ENCODE results near the gene ALPP. TPM values are rescaled to one million over a fixed set of nuclear protein-coding genes. Genes with fewer than 3 reads are reported as not detected.
"Not testable (repeated sequence)": the region's sequence is repeated elsewhere in the genome, so short reads cannot be mapped to it uniquely, and the experiment has no call there.

Gene ALPP
- total RNA-seq, 4 donors from 2014 or later = not detected

DNA sequence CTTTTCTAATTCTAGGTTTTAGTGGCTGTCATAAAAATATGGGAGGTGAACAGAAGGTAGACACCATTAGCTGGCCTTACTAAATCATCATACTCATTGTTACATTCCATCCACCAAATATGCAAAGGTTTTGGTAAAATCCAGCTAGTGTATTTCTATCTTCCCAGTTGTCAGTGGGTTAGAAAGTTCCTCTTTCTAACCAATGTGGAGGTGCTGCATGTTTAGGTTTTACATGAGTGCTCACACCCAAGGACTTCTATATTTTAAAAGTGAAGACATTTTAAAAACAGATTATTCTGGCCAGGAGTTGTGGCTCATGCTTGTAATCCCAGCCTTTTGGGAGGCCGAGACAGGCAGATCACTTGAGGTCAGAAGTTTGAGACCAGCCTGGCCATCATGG, 5.9 kb downstream of the ALPP start:
- Histone ChIP-seq H3K4me1 (peaks cover 29% of the 10 kb centered on the region), H3K27me3 (peaks cover 91% of the 10 kb centered on the region), H3K4me3 (no peak overlapping the region), H3K9me3 (no peaks in the 10 kb centered on the region), H3K36me3 (no peaks in the 10 kb centered on the region), H3K27ac (no peak overlapping the region)
- WGBS = 93% methylated on average over 1 of the region's 1 CpG
- no peak for TF ChIP-seq EP300 (IDR thresholded peaks at IDR 0.05)
- TF ChIP-seq POLR2A (IDR thresholded peaks at IDR 0.05) = no peak
- no peak for TF ChIP-seq POLR2AphosphoS5 (IDR thresholded peaks at IDR 0.05)
- TF ChIP-seq, protein P1, sequence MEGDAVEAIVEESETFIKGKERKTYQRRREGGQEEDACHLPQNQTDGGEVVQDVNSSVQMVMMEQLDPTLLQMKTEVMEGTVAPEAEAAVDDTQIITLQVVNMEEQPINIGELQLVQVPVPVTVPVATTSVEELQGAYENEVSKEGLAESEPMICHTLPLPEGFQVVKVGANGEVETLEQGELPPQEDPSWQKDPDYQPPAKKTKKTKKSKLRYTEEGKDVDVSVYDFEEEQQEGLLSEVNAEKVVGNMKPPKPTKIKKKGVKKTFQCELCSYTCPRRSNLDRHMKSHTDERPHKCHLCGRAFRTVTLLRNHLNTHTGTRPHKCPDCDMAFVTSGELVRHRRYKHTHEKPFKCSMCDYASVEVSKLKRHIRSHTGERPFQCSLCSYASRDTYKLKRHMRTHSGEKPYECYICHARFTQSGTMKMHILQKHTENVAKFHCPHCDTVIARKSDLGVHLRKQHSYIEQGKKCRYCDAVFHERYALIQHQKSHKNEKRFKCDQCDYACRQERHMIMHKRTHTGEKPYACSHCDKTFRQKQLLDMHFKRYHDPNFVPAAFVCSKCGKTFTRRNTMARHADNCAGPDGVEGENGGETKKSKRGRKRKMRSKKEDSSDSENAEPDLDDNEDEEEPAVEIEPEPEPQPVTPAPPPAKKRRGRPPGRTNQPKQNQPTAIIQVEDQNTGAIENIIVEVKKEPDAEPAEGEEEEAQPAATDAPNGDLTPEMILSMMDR (IDR thresholded peaks at IDR 0.05) = no peak
- DNase-seq (ENCODE audit: low spot score in 2 of 2) = no peak

DNA sequence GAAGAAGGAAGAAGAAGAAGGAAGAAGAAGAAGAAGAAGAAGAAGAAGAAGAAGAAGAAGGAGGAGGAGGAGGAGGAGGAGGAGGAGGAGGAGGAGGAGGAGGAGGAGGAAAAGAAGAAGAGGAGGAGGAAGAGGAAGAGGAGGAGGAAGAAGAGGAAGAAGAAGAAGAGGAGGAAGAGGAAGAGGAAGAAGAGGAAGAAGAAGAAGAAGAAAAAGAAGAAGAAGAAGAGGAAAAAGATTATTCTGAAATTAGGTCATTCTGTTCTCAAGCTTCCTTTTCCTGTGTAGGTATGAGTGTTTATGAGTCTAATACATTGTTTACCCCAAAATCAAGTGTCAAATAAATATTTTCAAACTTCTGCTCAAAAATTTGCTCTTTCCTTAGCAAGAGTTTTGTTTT, 6.5 kb downstream of the ALPP start:
- not testable (repeated sequence) for H3K4me3 ChIP-seq; H3K9me3 ChIP-seq; DNase-seq (ENCODE audit: low spot score in 2 of 2); H3K36me3 ChIP-seq; H3K27ac ChIP-seq
- Histone ChIP-seq H3K4me1 (peaks cover 29% of the 10 kb centered on the region), H3K27me3 (peaks cover 92% of the 10 kb centered on the region)

DNA sequence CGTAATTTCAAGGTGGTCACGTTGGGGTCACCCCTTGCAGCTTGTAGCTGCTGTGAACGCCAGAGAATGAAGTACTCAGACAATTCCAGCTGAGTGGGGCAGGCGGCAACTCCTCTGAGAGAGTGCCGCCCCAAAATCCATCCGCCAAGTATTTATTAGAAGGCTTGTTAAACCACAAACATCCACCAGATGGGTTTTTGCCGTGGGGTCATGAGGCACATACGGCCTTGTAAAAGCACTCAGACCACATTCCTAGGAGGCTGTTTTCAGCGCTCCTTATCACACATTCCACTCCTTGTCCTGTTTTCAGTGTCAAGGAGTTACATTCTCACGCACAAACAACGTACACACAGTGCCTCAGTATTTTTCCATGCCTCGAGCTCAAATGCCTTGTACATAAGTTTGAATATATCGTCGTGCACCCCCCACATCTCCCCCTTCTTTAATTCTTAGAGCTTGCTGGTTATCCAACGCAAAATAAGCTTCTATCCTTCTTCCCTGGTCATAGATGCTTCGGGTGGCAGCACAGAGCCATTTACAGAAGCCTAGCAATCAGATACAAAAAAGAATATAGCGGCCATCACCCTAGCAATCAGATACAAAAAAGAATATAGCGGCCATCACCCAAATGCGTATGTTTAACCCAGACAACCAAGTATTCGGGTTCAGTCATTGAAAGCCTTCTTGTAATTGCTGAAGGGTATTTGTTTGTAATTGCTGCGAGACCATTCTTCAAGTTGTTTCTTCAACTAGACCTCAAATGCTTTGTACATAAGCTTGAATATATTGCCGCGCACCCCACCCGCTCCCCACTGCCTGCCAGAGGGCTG, 7.3 kb downstream of the ALPP start:
- Histone ChIP-seq H3K4me3 (peak overlapping the region; percentile 20), H3K4me1 (peaks cover 29% of the 10 kb centered on the region), H3K36me3 (no peaks in the 10 kb centered on the region), H3K27ac (no peak overlapping the region), H3K9me3 (no peaks in the 10 kb centered on the region), H3K27me3 (peaks cover 93% of the 10 kb centered on the region)
- WGBS = 11% methylated on average over 24 of the region's 24 CpGs
- TF ChIP-seq, protein P1 (IDR thresholded peaks at IDR 0.05) = no peak
- no peak for TF ChIP-seq POLR2A (IDR thresholded peaks at IDR 0.05)
- TF ChIP-seq EP300 (IDR thresholded peaks at IDR 0.05) = no peak
- no peak for TF ChIP-seq POLR2AphosphoS5 (IDR thresholded peaks at IDR 0.05)
- DNase-seq (ENCODE audit: low spot score in 2 of 2) = no peak

DNA sequence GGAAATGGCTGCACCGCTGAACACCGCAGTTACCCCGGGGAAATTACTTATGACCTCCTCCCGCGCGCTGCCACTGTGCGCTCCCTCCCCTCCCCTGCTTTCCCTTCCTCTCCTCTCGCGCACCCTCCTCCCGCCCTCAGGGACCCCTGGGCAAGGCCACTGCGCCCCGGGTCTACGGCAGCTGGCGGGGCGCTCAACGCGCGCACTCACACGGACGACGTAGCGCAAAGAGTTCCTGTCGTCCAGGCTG, 7.9 kb downstream of the ALPP start:
- no peak for DNase-seq (ENCODE audit: low spot score in 2 of 2)
- Histone ChIP-seq H3K27ac (no peak overlapping the region), H3K27me3 (peaks cover 94% of the 10 kb centered on the region), H3K9me3 (no peaks in the 10 kb centered on the region), H3K4me1 (peaks cover 29% of the 10 kb centered on the region), H3K4me3 (peak overlapping the region; percentile 20), H3K36me3 (no peaks in the 10 kb centered on the region)
- TF ChIP-seq EP300 (IDR thresholded peaks at IDR 0.05) (no peak), POLR2AphosphoS5 (IDR thresholded peaks at IDR 0.05) (no peak), POLR2A (IDR thresholded peaks at IDR 0.05) (no peak)
- TF ChIP-seq, protein P1 (IDR thresholded peaks at IDR 0.05) = no peak
- 14% methylated on average over 23 of the region's 23 CpGs for WGBS

DNA sequence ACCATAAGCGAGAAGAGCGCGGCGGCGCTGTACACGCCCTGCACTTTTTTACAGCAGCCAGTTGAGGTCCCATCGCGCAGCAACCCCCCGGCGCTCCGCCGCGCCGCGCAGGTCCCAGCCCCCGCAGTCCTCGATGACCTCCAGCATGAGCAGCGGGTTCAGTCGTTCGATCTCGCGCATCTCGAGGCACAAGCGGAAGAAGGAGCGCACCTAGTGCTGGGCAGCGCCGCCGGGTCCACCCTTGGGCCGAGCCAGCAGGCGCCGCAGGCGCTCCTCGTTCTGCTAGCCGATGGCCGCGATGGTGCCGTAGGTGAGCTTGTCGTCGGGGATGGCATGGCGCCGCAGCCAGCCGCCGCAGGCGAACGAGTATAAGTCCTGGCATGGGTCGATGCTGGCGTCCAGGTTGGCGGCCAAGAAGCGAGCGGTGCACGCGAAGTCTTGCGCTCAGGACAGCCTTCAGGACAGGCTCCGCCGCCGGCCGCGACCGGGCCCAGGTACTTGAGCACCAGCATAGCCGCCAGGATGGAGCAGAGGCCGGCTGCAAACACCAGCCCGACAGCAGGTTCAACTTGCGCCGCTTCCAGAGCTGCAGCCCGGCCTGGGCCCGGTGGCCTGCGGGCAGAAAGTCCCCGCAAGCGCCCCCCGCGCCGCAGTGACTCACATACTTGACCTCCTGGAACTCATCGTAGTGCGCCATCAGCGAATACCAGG, 8.3 kb downstream of the ALPP start:
- Histone ChIP-seq H3K36me3 (no peaks in the 10 kb centered on the region), H3K27me3 (peaks cover 93% of the 10 kb centered on the region), H3K4me1 (peaks cover 29% of the 10 kb centered on the region), H3K9me3 (no peaks in the 10 kb centered on the region), H3K27ac (no peak overlapping the region), H3K4me3 (peak overlapping the region; percentile 20)
- 14% methylated on average over 50 of the region's 75 CpGs for WGBS
- DNase-seq (ENCODE audit: low spot score in 2 of 2) = no peak
- no peak for TF ChIP-seq POLR2A (IDR thresholded peaks at IDR 0.05)
- TF ChIP-seq EP300 (IDR thresholded peaks at IDR 0.05) = no peak
- no peak for TF ChIP-seq POLR2AphosphoS5 (IDR thresholded peaks at IDR 0.05)
- TF ChIP-seq, protein P1 (IDR thresholded peaks at IDR 0.05) = no peak
